HG02840 (cell line): ENCODE data around the gene NEDD8.

Experiments
- ATAC-seq: cut with Tn5 transposase; IDR thresholded peaks from one replicate; pipeline ENCODE4 v1.9.1; 2021; ENCODE audit warnings: mild to moderate bottlenecking, moderate library complexity, moderate number of reproducible peaks; ENCODE audit not compliant: unreplicated experiment, low FRiP score

Gene NEDD8

DNA sequence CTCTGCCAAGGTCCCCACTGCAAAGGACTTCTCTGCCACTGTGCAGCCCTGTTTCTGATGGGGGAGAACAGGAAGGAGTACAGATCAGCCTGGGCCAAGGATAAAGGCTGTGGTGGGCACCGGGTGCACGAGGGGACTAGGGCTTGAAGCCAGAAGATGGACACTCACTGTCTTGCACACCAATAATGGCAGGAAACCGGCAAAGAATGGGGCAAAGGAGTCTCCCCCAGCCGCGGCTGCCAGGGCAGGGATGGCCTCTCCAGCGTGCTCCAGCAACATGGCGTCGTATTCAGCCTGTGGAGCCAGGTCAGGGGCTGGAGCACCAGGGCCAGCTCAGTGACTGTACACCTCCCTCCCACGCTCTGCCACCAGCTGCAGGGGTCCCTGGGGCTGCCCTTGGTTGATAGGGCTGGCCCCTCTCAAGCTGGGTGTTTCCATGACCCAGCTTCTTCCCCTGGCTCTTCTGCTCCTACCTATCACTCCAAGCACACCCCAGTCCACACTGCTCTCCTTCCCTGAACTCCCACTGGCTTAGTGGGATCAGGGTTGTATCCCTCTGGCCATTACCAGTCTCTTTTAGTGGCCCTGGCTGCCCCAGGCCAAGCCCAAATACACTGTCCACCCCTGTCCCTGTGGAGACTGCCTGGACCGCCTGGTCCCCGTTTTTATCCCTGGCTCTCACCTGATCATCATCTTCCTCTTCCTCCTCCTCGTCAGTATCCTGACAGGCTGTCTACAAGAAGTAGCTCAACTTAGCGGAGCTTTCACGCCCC, 49.9 kb downstream of the NEDD8 start:
- ATAC-seq, result no peak

DNA sequence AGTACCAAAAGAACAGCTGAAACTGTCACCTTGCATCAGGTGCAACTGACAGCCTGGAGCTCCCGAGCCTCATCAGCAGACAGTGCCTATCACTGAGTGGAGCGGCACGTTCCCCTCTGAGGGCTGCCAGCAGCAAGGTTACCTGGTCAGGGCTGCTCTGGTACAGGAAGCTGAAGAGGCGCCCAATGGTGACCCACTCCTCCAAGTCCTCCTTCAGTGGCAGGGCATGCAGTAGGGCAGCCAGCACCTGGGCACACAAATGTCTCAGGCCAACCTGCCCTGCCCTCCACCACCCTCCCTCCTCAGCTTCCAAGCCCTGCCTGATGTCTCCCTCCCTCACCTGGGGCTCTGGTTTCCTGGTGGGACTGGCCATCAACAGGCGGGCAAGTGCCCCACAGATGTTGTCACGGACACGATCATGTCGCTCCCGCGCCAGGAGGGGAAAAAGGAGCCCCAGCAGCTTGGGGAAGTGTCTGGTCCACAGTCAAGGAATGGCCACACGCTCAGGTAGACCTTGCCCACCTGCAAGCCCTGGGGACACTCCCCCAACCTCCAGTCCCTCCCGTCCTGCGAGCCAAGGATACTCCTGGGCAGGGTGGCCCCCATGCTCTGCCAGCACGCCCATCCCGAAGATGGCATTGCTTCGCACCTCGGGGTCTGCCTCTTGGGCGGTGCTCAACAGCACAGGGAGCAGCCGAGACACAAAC, 50.6 kb downstream of the NEDD8 start:
- ATAC-seq, result no peak

GRCh38 chr14:24179961-24180796, 52.0 kb downstream of the NEDD8 start:
- no peak for ATAC-seq

DNA sequence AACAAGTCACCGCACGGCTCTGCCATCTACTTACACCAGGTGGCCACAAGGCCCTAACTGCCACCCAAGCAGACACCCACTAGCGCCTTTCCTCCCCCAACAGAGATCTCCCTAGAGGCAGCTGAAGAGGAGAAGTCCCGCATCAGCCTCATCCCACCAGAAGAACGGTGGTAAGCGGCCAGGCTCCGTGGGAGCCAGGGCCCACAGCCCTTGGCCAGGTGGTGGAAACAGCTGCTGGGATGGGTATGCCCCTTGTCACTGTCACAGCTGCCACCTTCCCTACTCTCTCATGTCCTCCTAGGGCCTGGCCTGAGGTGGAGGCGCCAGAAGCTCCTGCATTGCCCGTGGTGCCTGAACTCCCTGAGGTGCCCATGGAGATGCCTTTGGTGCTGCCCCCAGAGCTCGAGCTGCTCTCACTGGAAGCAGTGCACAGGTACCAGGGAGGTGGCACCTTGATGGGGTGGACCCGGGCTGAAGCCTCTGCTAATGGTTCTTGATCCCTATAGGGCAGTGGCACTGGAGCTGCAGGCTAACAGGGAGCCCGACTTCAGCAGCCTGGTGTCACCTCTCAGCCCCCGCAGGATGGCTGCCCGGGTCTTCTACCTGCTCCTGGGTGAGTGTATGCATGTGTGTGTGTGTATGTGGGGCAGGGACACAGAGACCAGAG, 52.7 kb downstream of the NEDD8 start:
- no peak for ATAC-seq

GRCh38 chr14:24178399-24179178, 53.6 kb downstream of the NEDD8 start:
- ATAC-seq, result no peak

DNA sequence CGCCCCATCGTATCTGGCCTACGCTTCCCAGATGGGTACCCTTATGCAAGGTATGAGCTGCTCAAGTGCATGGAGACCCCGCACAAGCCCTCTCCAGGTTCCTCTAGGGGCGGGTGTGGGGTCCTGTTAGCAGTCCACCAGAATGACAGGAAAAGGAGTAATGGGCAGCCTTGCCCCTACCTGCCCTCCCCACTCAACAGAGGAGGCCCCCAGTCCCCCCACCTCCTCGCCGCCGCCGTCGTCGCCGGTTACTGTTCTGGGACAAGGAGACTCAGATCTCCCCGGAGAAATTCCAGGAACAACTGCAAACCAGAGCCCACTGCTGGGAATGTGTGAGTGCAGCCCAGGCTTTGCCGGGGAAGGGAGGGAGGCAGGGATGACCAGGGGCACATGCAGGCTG, 54.3 kb downstream of the NEDD8 start:
- ATAC-seq, result no peak

GRCh38 chr14:24177041-24177825, 54.9 kb downstream of the NEDD8 start:
- ATAC-seq, result no peak

- ATAC-seq, result no peak
These were observed 55.6 kb downstream of the NEDD8 start for GRCh38 chr14:24176599-24176998.

DNA sequence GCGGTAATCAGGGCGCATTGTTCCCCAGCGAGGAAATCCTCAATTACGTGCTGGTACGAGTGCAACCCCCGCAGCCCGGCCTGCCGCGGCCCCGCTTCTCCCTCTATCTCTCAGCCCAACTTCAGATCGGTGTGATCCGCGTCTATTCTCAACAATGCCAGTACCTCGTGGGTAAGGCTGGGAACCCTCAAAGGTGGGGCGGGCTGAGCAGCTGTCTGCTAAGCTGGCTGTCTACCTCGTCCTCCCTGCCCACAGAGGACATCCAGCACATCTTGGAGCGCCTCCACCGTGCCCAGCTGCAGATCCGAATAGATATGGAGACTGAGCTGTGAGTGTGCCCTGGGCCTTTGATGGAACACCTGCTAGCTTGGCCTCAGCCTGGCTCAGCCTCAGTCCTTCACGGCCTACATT, 59.3 kb downstream of the NEDD8 start:
- ATAC-seq, result no peak

GRCh38 chr14:24172261-24172860, 59.8 kb downstream of the NEDD8 start:
- ATAC-seq, result no peak

- ATAC-seq, result peak; percentile 69
These were observed 60.5 kb downstream of the NEDD8 start, which contains the start of gene REC8 for GRCh38 chr14:24171422-24172260. Gene REC8 (plus strand): TSS chr14:24172080. CDS start chr14:24172553, 473 bp downstream.

DNA sequence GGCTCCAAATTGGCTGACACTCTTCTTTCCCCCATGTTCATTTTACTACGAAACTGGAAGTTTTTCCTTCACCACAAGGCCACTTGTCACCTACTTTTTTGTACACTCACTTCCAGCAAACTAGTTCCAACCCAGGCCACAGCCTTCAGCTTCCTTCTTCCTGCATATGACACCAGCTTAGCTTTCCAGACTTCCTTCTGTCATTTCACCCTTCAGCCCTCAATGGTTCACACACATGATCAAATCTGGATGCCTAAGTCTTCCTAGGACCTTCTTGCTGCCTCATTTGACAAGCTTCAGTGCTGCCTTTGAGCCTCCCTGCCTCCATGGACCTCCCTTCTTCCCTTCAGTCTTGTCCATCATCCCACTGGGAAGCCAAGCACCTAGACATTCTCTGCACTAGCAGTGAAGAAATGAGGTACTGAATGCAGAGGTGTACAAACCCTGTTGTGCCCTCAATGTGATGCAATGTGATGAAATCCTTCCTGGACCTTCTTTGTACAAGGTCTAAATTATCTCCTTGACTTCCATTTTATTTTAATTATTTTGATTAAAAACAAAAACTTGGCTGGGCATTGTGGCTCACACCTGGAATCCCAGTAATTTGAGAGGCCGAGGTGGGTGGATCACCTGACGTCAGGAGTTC, 64.6 kb downstream of the NEDD8 start:
- no peak for ATAC-seq
